ENCODE measurements around the gene ALAS1. TPM values are rescaled to one million over a fixed set of nuclear protein-coding genes. Genes with fewer than 3 reads are reported as not detected.

ALAS1 gene
- total and polyA plus RNA-seq, 8 donors: 19.6 to 75.3 (median 39.1) TPM

GRCh38 chr3:52257911-52258310 lies 60.0 kb downstream of the ALAS1 start:
- H3K36me3 ChIP-seq: peaks cover 91 to 100% (median 100%) of the 10 kb centered on the region in 4 donors
- no peak for DNase-seq
- no peak overlapping the region for H3K27ac ChIP-seq
- intact Hi-C loops (cut with DNase I; ENCODE audit: low total_unique reads): no loop called here
- WGBS, 5 donors: 60 to 73% (median 72%) methylated on average over 4 of the region's 4 CpGs
- no peak overlapping the region for H3K4me3 ChIP-seq
- TF ChIP-seq CTCF (IDR thresholded peaks at IDR 0.05) (no peak), EP300 (IDR thresholded peaks at IDR 0.05) (no peak), POLR2A (IDR thresholded peaks at IDR 0.05) (no peak), POLR2AphosphoS5 (IDR thresholded peaks at IDR 0.05) (no peak)
- H3K9me3 ChIP-seq: no peaks in the 10 kb centered on the region
- no peaks in the 10 kb centered on the region for H3K27me3 ChIP-seq
- peaks cover 7 to 44% (median 25%) of the 10 kb centered on the region in 4 donors for H3K4me1 ChIP-seq

- no peak overlapping the region for H3K4me3 ChIP-seq
- no peak for DNase-seq
- no peaks in the 10 kb centered on the region for H3K9me3 ChIP-seq
- intact Hi-C loops (cut with DNase I; ENCODE audit: low total_unique reads): no loop called here
- no peaks in the 10 kb centered on the region for H3K27me3 ChIP-seq
- H3K4me1 ChIP-seq: peaks cover under 1 to 44% (median 21%) of the 10 kb centered on the region in 4 donors
- WGBS, 5 donors: 60 to 86% (median 76%) methylated on average over 1 of the region's 1 CpG
- peaks cover 86 to 100% (median 100%) of the 10 kb centered on the region in 4 donors for H3K36me3 ChIP-seq
- TF ChIP-seq EP300 (IDR thresholded peaks at IDR 0.05) (no peak), POLR2A (IDR thresholded peaks at IDR 0.05) (no peak)
- H3K27ac ChIP-seq: no peak overlapping the region
Measured at GRCh38 chr3:52259035-52259434, 61.1 kb downstream of the ALAS1 start.

- DNase-seq: no peak
- Histone ChIP-seq H3K27ac (no peak overlapping the region), H3K4me3 (no peak overlapping the region), H3K36me3 (peaks cover 86 to 100% (median 100%) of the 10 kb centered on the region in 4 donors), H3K9me3 (no peaks in the 10 kb centered on the region), H3K4me1 (peaks cover 0 to 44% (median 23%) of the 10 kb centered on the region in 4 donors), H3K27me3 (no peaks in the 10 kb centered on the region)
- intact Hi-C loops (cut with DNase I; ENCODE audit: low total_unique reads): no loop called here
- WGBS, 5 donors: 83 to 90% (median 88%) methylated on average over 4 of the region's 4 CpGs
- TF ChIP-seq POLR2AphosphoS5 (IDR thresholded peaks at IDR 0.05) (no peak), POLR2A (IDR thresholded peaks at IDR 0.05) (no peak), CTCF (IDR thresholded peaks at IDR 0.05) (no peak), EP300 (IDR thresholded peaks at IDR 0.05) (no peak)
Measured at GRCh38 chr3:52259448-52259847, 61.5 kb downstream of the ALAS1 start.

- no peak overlapping the region for H3K4me3 ChIP-seq
- intact Hi-C loops (cut with DNase I; ENCODE audit: low total_unique reads): no loop called here
- no peaks in the 10 kb centered on the region for H3K9me3 ChIP-seq
- H3K36me3 ChIP-seq: peaks cover 86 to 100% (median 99%) of the 10 kb centered on the region in 4 donors
- TF ChIP-seq EP300 (IDR thresholded peaks at IDR 0.05) (no peak), CTCF (IDR thresholded peaks at IDR 0.05) (no peak), POLR2AphosphoS5 (IDR thresholded peaks at IDR 0.05) (no peak), POLR2A (IDR thresholded peaks at IDR 0.05) (no peak)
- no peaks in the 10 kb centered on the region for H3K27me3 ChIP-seq
- DNase-seq: no peak
- H3K4me1 ChIP-seq: peaks cover 0 to 58% (median 23%) of the 10 kb centered on the region in 4 donors
- no peak overlapping the region for H3K27ac ChIP-seq
Measured at GRCh38 chr3:52262447-52262846, 64.5 kb downstream of the ALAS1 start.

Other genes starting within 250 kb of the ALAS1 start
- gene GPR62, start 242.8 kb upstream of the ALAS1 start, total RNA-seq: not detected
- gene GPR62, start 242.8 kb upstream of the ALAS1 start, polyA plus RNA-seq: under 1 TPM in 1 of 3 donors, not detected in 2; 0.25 TPM
- gene PCBP4, start 230.7 kb upstream of the ALAS1 start, total RNA-seq: 100 to 1,000 TPM in 1 of 5 donors, 10 to 100 TPM in 4; 12.5 to 122 (median 25.1) TPM
- gene PCBP4, start 230.7 kb upstream of the ALAS1 start, polyA plus RNA-seq: 10 to 100 TPM; 26.5 to 54.9 (median 33.5) TPM
- gene ABHD14B, start 224.1 kb upstream of the ALAS1 start, total RNA-seq: 10 to 100 TPM in 4 of 5 donors, 1 to 10 TPM in 1; 2.9 to 67.4 (median 28.4) TPM
- gene ABHD14B, start 224.1 kb upstream of the ALAS1 start, polyA plus RNA-seq: 10 to 100 TPM; 48.1 to 82.9 (median 57.3) TPM
- 10 to 100 TPM in 2 of 5 donors, 1 to 10 TPM in 1, not detected in 2; 7.0 to 17.0 (median 14.5) TPM for gene ABHD14A, start 223.1 kb upstream of the ALAS1 start, total RNA-seq
- 10 to 100 TPM; 12.2 to 20.8 (median 16.3) TPM for gene ABHD14A, start 223.1 kb upstream of the ALAS1 start, polyA plus RNA-seq
- 10 to 100 TPM in 3 of 5 donors, 1 to 10 TPM in 1, not detected in 1; 8.0 to 42.6 (median 31.5) TPM for gene ACY1, start 214.6 kb upstream of the ALAS1 start, total RNA-seq
- gene ACY1, start 214.6 kb upstream of the ALAS1 start, polyA plus RNA-seq: 10 to 100 TPM; 32.9 to 60.6 (median 41.9) TPM
- 1,000 to 10,000 TPM in 1 of 5 donors, 100 to 1,000 TPM in 4; 144 to 1,657 (median 865) TPM for gene RPL29, start 202.3 kb upstream of the ALAS1 start, total RNA-seq
- 1,000 to 10,000 TPM; 2,501 to 3,071 (median 2,933) TPM for gene RPL29, start 202.3 kb upstream of the ALAS1 start, polyA plus RNA-seq
- gene DUSP7, start 141.6 kb upstream of the ALAS1 start, total RNA-seq: 10 to 100 TPM in 1 of 5 donors, 1 to 10 TPM in 3, under 1 TPM in 1; 0.58 to 23.7 (median 4.6) TPM
- gene DUSP7, start 141.6 kb upstream of the ALAS1 start, polyA plus RNA-seq: 10 to 100 TPM in 1 of 3 donors, 1 to 10 TPM in 2; 4.9 to 11.2 (median 5.1) TPM
- 10 to 100 TPM in 1 of 5 donors, 1 to 10 TPM in 3, not detected in 1; 1.8 to 23.2 (median 3.5) TPM for gene POC1A, start 43.7 kb upstream of the ALAS1 start, total RNA-seq
- 1 to 10 TPM; 3.0 to 4.4 (median 3.5) TPM for gene POC1A, start 43.7 kb upstream of the ALAS1 start, polyA plus RNA-seq
- gene TLR9, start 27.5 kb downstream of the ALAS1 start, total RNA-seq: not detected
- under 1 TPM in 1 of 3 donors, not detected in 2; 0.18 TPM for gene TLR9, start 27.5 kb downstream of the ALAS1 start, polyA plus RNA-seq
- 100 to 1,000 TPM in 1 of 5 donors, 10 to 100 TPM in 4; 18.7 to 237 (median 39.1) TPM for gene TWF2, start 41.0 kb downstream of the ALAS1 start, total RNA-seq
- gene TWF2, start 41.0 kb downstream of the ALAS1 start, polyA plus RNA-seq: 10 to 100 TPM; 37.5 to 58.7 (median 40.8) TPM
- 10 to 100 TPM in 3 of 5 donors, 1 to 10 TPM in 2; 7.9 to 44.9 (median 11.0) TPM for gene PPM1M, start 47.6 kb downstream of the ALAS1 start, total RNA-seq
- 10 to 100 TPM; 16.4 to 25.7 (median 19.8) TPM for gene PPM1M, start 47.6 kb downstream of the ALAS1 start, polyA plus RNA-seq
- gene WDR82, start 80.5 kb downstream of the ALAS1 start, total RNA-seq: 10 to 100 TPM in 4 of 5 donors, 1 to 10 TPM in 1; 8.2 to 64.8 (median 30.4) TPM
- gene WDR82, start 80.5 kb downstream of the ALAS1 start, polyA plus RNA-seq: 10 to 100 TPM; 20.6 to 28.7 (median 28.0) TPM
- 10 to 100 TPM; 16.7 to 55.0 (median 19.2) TPM for gene GLYCTK, start 89.7 kb downstream of the ALAS1 start, total RNA-seq
- gene GLYCTK, start 89.7 kb downstream of the ALAS1 start, polyA plus RNA-seq: 10 to 100 TPM in 2 of 3 donors, 1 to 10 TPM in 1; 9.1 to 26.9 (median 14.6) TPM
- 10 to 100 TPM in 4 of 5 donors, 1 to 10 TPM in 1; 6.1 to 57.6 (median 22.2) TPM for gene DNAH1, start 118.2 kb downstream of the ALAS1 start, total RNA-seq
- gene DNAH1, start 118.2 kb downstream of the ALAS1 start, polyA plus RNA-seq: 1 to 10 TPM; 1.9 to 3.4 (median 3.0) TPM
- gene BAP1, start 211.8 kb downstream of the ALAS1 start, total RNA-seq: 100 to 1,000 TPM in 1 of 5 donors, 10 to 100 TPM in 4; 49.4 to 137 (median 66.8) TPM
- gene BAP1, start 211.8 kb downstream of the ALAS1 start, polyA plus RNA-seq: 10 to 100 TPM; 50.3 to 68.1 (median 52.4) TPM
- 10 to 100 TPM; 11.4 to 53.3 (median 15.2) TPM for gene PHF7, start 212.5 kb downstream of the ALAS1 start, total RNA-seq
- 10 to 100 TPM in 1 of 3 donors, 1 to 10 TPM in 2; 3.7 to 10.2 (median 4.1) TPM for gene PHF7, start 212.5 kb downstream of the ALAS1 start, polyA plus RNA-seq
- 1 to 10 TPM in 3 of 5 donors, under 1 TPM in 2; under 0.01 to 9.6 (median 1.7) TPM for gene SEMA3G, start 246.9 kb downstream of the ALAS1 start, total RNA-seq
- 1 to 10 TPM; 1.4 to 2.3 (median 1.9) TPM for gene SEMA3G, start 246.9 kb downstream of the ALAS1 start, polyA plus RNA-seq